Fibroblast of peridontal ligament (primary cell): ENCODE data around the gene SLC4A9.
"Not testable (repeated sequence)": the region's sequence is repeated elsewhere in the genome, so short reads cannot be mapped to it uniquely, and the experiment has no call there.

Source experiments
- DNase-seq: peaks from one replicate; pipeline ENCODE4 v3.0.0-alpha.2; 2010; ENCODE audit errors: extremely low read depth

Gene SLC4A9

GRCh38 chr5:140338336-140338735 is 21.7 kb upstream of the SLC4A9 start:
- no peak for DNase-seq

GRCh38 chr5:140338908-140339307 is 21.1 kb upstream of the SLC4A9 start:
- DNase-seq, result no peak

- no peak for DNase-seq
Measured at GRCh38 chr5:140339636-140340035, 20.4 kb upstream of the SLC4A9 start.

GRCh38 chr5:140340605-140341121 is 19.3 kb upstream of the SLC4A9 start:
- DNase-seq, result no peak

GRCh38 chr5:140341591-140341990 is 18.4 kb upstream of the SLC4A9 start:
- DNase-seq, result no peak

- DNase-seq, result no peak
Measured at GRCh38 chr5:140342287-140342686, 17.7 kb upstream of the SLC4A9 start.

- no peak for DNase-seq
Measured at GRCh38 chr5:140342896-140343295, 17.1 kb upstream of the SLC4A9 start.

- not testable (repeated sequence) for DNase-seq
Measured at GRCh38 chr5:140343849-140344248, 16.1 kb upstream of the SLC4A9 start.

GRCh38 chr5:140344683-140345423 is 15.1 kb upstream of the SLC4A9 start:
- no peak for DNase-seq

- DNase-seq, result peak; percentile 61
Measured at GRCh38 chr5:140345919-140346347, 14.1 kb upstream of the SLC4A9 start.

- peak; percentile 52 for DNase-seq
Measured at GRCh38 chr5:140346348-140347221, 13.4 kb upstream of the SLC4A9 start, which contains the start of gene HBEGF. Gene HBEGF (minus strand): TSS chr5:140346603. CDS start chr5:140346328, 275 bp downstream.

GRCh38 chr5:140347360-140347759 is 12.6 kb upstream of the SLC4A9 start:
- no peak for DNase-seq

GRCh38 chr5:140348104-140348503 is 11.9 kb upstream of the SLC4A9 start:
- DNase-seq, result no peak

- DNase-seq, result peak; percentile 31
Measured at GRCh38 chr5:140349244-140349643, 10.8 kb upstream of the SLC4A9 start.

GRCh38 chr5:140351609-140352334 is 8.2 kb upstream of the SLC4A9 start:
- DNase-seq, result peak; percentile 87

GRCh38 chr5:140355546-140355945 is 4.4 kb upstream of the SLC4A9 start:
- no peak for DNase-seq

GRCh38 chr5:140356853-140357725 is 2.9 kb upstream of the SLC4A9 start:
- DNase-seq, result no peak

- DNase-seq, result peak; percentile 84
Measured at GRCh38 chr5:140357726-140358093, 2.3 kb upstream of the SLC4A9 start.

GRCh38 chr5:140358738-140359310 is 1.2 kb upstream of the SLC4A9 start:
- peak; percentile 50 for DNase-seq

GRCh38 chr5:140360681-140361479 is 886 bp downstream of the SLC4A9 start:
- no peak for DNase-seq
